Measurements from ENCODE around the gene SLC22A1. TPM values are rescaled to one million over a fixed set of nuclear protein-coding genes. Genes with fewer than 3 reads are reported as not detected.
"Not testable (repeated sequence)": the region's sequence is repeated elsewhere in the genome, so short reads cannot be mapped to it uniquely, and the experiment has no call there.

The SLC22A1 gene
- total RNA-seq, 1 experiment from 2014 or later = 0.36 TPM

- DNase-seq (ENCODE audit: low read depth) = peak; percentile 69
These were observed 16.6 kb downstream of the SLC22A1 start for GRCh38 chr6:160137989-160138835.

DNA sequence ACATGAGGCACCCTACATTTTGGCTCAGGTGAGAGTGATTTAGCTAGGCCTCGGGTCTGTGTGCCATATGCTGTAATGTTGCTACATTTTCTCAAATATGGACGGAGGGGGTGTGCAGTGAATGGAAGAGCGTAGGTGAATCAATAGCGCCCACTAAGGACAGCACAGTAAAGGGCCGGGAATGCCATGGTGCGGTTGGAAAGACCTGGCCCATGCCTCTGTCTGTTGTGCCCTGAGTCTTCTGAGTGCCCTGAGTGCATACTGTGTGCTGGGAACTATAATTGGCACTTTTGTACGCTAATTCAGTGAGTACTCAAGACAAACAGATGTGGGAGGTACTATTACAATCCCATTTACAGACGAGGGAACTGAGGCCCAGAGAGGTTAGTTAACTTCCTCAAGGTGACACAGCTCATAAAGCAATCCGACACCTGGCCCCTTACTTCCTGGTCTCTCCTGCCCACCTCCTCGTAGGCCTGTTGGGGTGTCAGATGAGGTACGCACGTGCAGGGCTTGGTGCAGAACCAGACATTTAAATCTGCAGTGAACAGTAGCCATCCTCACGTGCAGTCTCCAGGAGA is 17.3 kb downstream of the SLC22A1 start:
- no peak for DNase-seq (ENCODE audit: low read depth)

GRCh38 chr6:160139420-160139851 is 17.8 kb downstream of the SLC22A1 start:
- peak; percentile 95 for DNase-seq (ENCODE audit: low read depth)

DNA sequence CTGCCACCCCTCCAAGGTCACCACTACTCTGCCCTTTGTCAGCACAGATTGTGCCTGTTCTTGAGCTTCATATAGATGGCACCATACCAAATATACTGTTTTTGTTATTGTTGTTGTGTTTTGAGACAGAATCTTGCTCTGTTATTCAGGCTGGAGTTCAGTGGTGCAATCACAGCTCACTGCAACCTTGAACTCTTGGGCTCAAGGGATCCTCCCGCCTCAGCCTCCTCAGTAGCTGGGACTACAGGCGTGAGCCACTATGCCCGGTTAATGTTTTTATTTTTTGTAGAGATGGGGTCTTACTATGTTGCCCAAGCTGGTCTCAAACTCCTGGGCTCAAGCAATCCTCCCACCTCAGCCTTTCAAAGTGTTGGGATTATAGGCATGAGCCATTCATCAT is 18.9 kb downstream of the SLC22A1 start:
- DNase-seq (ENCODE audit: low read depth) = not testable (repeated sequence)

DNA sequence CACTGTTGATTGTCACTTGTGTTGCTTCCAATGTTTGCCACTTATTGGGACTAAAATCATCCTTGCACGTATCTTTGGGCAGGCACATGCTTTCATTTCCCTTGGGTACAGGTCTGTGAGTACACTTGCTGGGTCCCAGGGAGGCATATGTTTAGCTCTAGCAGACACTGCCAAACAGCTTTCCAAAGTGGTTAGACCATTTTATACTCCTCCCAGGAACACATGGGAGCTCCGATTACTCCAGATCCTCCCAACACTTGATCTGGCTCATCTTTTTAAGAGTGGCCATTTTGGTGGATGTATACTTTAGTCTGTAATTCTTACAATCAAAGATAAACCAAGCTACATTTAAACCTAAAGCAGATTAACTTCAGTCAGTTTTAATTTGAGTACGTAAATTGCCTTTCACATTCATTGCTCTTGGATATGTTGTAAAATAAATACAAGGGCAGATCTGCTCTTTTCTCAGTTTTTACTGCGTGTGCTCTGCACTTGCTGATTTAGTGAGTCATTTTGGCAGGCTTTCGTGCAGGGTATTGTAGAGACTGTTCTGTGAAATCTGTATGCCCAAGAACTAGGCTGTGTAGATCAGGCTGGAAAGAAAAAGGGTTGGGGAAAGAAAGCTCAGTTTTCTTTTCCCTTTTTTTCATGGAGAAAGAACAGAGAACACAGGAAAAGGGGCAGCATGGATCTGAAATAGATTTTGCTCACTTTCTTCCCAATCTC is 19.5 kb downstream of the SLC22A1 start:
- DNase-seq (ENCODE audit: low read depth) = peak; percentile 65

GRCh38 chr6:160142115-160142715 is 20.6 kb downstream of the SLC22A1 start:
- DNase-seq (ENCODE audit: low read depth) = no peak

DNA sequence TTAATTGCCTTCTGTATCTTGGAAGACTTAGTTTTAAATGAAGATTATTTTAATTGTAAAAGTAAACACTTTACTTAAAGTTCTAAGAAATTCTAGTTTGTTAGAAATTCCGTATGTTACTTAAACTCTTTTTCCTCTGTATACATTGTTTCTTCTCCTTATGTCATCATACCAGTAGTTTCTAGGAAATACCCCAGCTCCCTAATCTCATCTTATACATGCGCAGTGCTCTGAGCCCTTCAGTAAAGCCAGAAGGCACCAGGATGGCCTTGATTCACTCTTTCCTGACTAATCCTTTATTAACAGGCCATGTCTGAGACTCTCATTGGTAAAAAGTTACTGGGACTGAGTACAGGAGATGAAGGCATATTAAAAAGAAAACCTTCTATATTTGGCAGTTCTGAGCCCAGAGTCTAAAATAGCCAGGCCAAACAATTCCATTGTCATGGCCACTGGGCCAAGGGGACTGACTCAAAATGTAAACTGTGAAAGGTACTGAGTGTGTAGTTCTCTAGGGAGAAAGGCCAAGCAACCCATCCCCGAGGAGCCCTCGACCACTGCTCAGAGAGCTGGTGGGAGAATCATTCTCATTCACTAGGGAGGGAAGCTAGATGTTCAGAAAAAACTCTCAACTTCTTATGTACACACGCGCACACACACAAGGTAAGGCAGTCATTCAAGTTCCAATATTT is 25.0 kb downstream of the SLC22A1 start:
- DNase-seq (ENCODE audit: low read depth) = no peak

DNA sequence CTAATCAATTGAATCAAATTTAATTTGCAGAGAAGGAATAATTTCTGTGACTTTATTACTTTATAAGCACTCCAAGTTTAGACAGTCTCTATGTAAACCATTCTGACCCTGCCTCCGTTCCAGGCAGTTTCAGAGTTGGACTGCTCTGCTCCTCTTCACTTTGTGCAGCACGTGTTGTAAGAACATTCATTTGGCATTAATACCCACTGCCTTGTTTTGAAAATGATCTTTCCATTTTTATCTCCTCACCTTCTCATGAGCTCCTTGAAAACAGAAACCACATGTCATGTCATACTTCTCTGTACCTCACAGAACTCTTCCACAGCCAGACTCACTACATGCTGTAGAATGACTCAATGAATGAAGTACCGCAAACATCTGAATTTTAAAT is 25.5 kb downstream of the SLC22A1 start:
- DNase-seq (ENCODE audit: low read depth) = no peak

- no peak for DNase-seq (ENCODE audit: low read depth)
These were observed 32.9 kb downstream of the SLC22A1 start for GRCh38 chr6:160154471-160154870.

- no peak for DNase-seq (ENCODE audit: low read depth)
These were observed 35.2 kb downstream of the SLC22A1 start for GRCh38 chr6:160156842-160157241.

- DNase-seq (ENCODE audit: low read depth) = peak; percentile 44
These were observed 38.8 kb downstream of the SLC22A1 start for GRCh38 chr6:160160450-160160849.

- DNase-seq (ENCODE audit: low read depth) = no peak
These were observed 39.5 kb downstream of the SLC22A1 start for GRCh38 chr6:160160929-160161646.

GRCh38 chr6:160161647-160161986 is 40.0 kb downstream of the SLC22A1 start:
- no peak for DNase-seq (ENCODE audit: low read depth)

DNA sequence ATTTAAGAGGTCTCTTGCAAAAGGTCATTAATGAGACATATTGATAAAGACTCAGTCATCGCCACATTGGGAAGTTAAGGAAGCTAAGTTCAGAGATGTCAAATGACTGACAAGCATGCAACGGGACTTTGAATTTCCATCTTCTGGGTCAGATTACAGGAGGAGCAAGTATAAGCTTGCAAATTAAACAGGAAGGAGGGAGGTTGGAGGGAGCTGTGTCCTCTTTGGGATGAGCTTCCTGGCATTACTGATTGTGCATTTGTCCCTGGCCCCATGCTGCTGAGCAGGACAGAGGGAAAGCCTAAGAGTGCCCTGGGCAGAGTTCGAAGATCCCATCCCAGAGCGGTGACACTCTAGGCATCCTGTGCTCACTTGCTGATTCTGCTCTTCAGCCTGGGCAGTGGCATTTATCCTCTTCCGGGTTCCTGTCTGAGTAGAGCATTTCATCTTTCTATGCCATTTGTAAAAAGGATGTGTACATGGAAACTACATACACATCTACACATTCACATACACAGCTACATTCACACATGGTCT is 40.5 kb downstream of the SLC22A1 start:
- no peak for DNase-seq (ENCODE audit: low read depth)

DNA sequence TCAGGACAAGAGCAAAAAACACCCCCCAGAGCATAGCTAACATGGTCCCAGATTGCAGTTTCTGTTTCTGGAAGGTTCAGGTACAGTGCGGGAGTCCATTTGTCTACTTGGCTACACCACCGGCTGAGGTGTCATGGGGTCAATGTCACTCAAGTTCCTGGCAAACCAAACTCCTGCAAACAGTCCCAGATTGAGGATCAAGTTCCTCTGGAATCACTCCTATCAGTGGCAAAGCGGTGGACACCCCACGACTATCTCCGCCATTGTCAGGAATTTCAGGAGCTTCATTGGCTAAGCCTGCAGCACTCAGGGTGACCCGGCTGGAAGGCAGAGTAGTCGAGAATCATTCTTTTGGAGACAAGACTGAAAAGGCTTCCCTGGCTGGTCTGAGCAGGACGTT is 41.8 kb downstream of the SLC22A1 start:
- no peak for DNase-seq (ENCODE audit: low read depth)

- no peak for DNase-seq (ENCODE audit: low read depth)
These were observed 42.3 kb downstream of the SLC22A1 start for GRCh38 chr6:160163912-160164311.

- DNase-seq (ENCODE audit: low read depth) = not testable (repeated sequence)
These were observed 44.3 kb downstream of the SLC22A1 start for GRCh38 chr6:160165928-160166327.

- DNase-seq (ENCODE audit: low read depth) = no peak
These were observed 46.2 kb downstream of the SLC22A1 start for GRCh38 chr6:160167604-160168399.

- DNase-seq (ENCODE audit: low read depth) = no peak
These were observed 48.5 kb downstream of the SLC22A1 start for GRCh38 chr6:160170018-160170680.
